ENCODE data around the gene HIKESHI. TPM values are rescaled to one million over a fixed set of nuclear protein-coding genes. Genes with fewer than 3 reads are reported as not detected.

The HIKESHI gene
- total RNA-seq, 1 experiment from 2014 or later: 53.9 TPM

GRCh38 chr11:86265194-86265593 lies 36.8 kb upstream of the HIKESHI start:
- intact Hi-C loops (cut with micrococcal nuclease): no loop called here
- TF ChIP-seq, protein P1, sequence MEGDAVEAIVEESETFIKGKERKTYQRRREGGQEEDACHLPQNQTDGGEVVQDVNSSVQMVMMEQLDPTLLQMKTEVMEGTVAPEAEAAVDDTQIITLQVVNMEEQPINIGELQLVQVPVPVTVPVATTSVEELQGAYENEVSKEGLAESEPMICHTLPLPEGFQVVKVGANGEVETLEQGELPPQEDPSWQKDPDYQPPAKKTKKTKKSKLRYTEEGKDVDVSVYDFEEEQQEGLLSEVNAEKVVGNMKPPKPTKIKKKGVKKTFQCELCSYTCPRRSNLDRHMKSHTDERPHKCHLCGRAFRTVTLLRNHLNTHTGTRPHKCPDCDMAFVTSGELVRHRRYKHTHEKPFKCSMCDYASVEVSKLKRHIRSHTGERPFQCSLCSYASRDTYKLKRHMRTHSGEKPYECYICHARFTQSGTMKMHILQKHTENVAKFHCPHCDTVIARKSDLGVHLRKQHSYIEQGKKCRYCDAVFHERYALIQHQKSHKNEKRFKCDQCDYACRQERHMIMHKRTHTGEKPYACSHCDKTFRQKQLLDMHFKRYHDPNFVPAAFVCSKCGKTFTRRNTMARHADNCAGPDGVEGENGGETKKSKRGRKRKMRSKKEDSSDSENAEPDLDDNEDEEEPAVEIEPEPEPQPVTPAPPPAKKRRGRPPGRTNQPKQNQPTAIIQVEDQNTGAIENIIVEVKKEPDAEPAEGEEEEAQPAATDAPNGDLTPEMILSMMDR (IDR thresholded peaks at IDR 0.05; ENCODE audit: unreplicated experiment): no peak
- Mint-ChIP-seq H3K4me1 (ENCODE audit: insufficient read depth, unreplicated experiment) (no peaks in the 10 kb centered on the region), H3K27ac (ENCODE audit: low read depth, unreplicated experiment) (no peak overlapping the region), H3K27me3 (ENCODE audit: insufficient read depth, unreplicated experiment) (no peaks in the 10 kb centered on the region), H3K9me3 (ENCODE audit: unreplicated experiment) (no peaks in the 10 kb centered on the region), H3K4me3 (ENCODE audit: unreplicated experiment) (no peak overlapping the region), H3K36me3 (ENCODE audit: insufficient read depth, unreplicated experiment) (peaks cover 41% of the 10 kb centered on the region)
- DNase-seq (ENCODE audit: unreplicated experiment): no peak
- ChIA-PET POLR2A (no interaction called here), CTCF (interaction anchor here (0.6 to 1.5 kb wide), 2 partner anchors 151 to 223 kb away, joined by 3 to 5 read pairs; no protein-coding TSS in a partner anchor)
- BruUV-seq (replicated peaks): no TSS peak

GRCh38 chr11:86269645-86270044 lies 32.4 kb upstream of the HIKESHI start:
- no peak overlapping the region for H3K4me3 Mint-ChIP-seq (ENCODE audit: unreplicated experiment)
- POLR2A ChIA-PET: interaction anchor here (1.2 kb wide), 1 partner anchor 24 kb away, joined by 6 read pairs; the partner anchor contains the start of gene EED
- no peaks in the 10 kb centered on the region for H3K9me3 Mint-ChIP-seq (ENCODE audit: unreplicated experiment)
- no peak overlapping the region for H3K27ac Mint-ChIP-seq (ENCODE audit: low read depth, unreplicated experiment)
- H3K27me3 Mint-ChIP-seq (ENCODE audit: insufficient read depth, unreplicated experiment): no peaks in the 10 kb centered on the region
- CTCF ChIA-PET: no interaction called here
- H3K4me1 Mint-ChIP-seq (ENCODE audit: insufficient read depth, unreplicated experiment): no peaks in the 10 kb centered on the region
- TF ChIP-seq, protein P1 (IDR thresholded peaks at IDR 0.05; ENCODE audit: unreplicated experiment): no peak
- no peak for DNase-seq (ENCODE audit: unreplicated experiment)
- H3K36me3 Mint-ChIP-seq (ENCODE audit: insufficient read depth, unreplicated experiment): peaks cover 54% of the 10 kb centered on the region
- BruUV-seq (replicated peaks): no TSS peak
- intact Hi-C loops (cut with micrococcal nuclease): no loop called here

GRCh38 chr11:86274503-86274902 lies 27.5 kb upstream of the HIKESHI start:
- Mint-ChIP-seq H3K4me3 (ENCODE audit: unreplicated experiment) (no peak overlapping the region), H3K27me3 (ENCODE audit: insufficient read depth, unreplicated experiment) (no peaks in the 10 kb centered on the region), H3K4me1 (ENCODE audit: insufficient read depth, unreplicated experiment) (no peaks in the 10 kb centered on the region), H3K36me3 (ENCODE audit: insufficient read depth, unreplicated experiment) (peaks cover 66% of the 10 kb centered on the region), H3K9me3 (ENCODE audit: unreplicated experiment) (peaks cover 5% of the 10 kb centered on the region), H3K27ac (ENCODE audit: low read depth, unreplicated experiment) (no peak overlapping the region)
- CTCF ChIA-PET: interaction anchor here (0.7 to 1.5 kb wide), 2 partner anchors 13 to 527 kb away, joined by 3 to 8 read pairs; no protein-coding TSS in a partner anchor
- POLR2A ChIA-PET: interaction anchor here (0.7 kb wide), 1 partner anchor 29 kb away, joined by 4 read pairs; no protein-coding TSS in a partner anchor
- DNase-seq (ENCODE audit: unreplicated experiment): peak; percentile 15
- TF ChIP-seq, protein P1 (IDR thresholded peaks at IDR 0.05; ENCODE audit: unreplicated experiment): no peak
- intact Hi-C loops (cut with micrococcal nuclease): no loop called here
- BruUV-seq (replicated peaks): no TSS peak

DNA sequence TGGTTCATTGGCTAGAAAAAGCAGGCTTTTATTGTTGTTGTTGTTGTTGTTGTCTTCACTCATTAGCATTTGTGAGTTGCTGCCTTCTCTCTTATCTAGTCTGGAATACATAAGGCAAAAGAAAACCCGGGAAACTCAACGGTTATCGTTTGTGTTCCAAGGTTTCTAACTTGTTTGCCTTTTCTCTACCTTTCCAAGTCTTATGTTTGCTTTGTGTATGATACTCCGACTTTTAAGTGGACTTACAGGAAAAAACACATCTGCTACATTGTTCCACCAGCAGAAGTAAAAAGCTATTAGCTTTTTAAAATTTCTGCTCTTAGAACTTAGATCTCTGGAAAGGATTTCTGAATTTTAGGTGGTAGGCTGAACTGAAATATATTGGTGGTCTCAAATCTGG lies 27.0 kb upstream of the HIKESHI start:
- Mint-ChIP-seq H3K36me3 (ENCODE audit: insufficient read depth, unreplicated experiment) (peaks cover 62% of the 10 kb centered on the region), H3K4me3 (ENCODE audit: unreplicated experiment) (no peak overlapping the region), H3K9me3 (ENCODE audit: unreplicated experiment) (peaks cover 5% of the 10 kb centered on the region), H3K4me1 (ENCODE audit: insufficient read depth, unreplicated experiment) (no peaks in the 10 kb centered on the region), H3K27me3 (ENCODE audit: insufficient read depth, unreplicated experiment) (no peaks in the 10 kb centered on the region), H3K27ac (ENCODE audit: low read depth, unreplicated experiment) (peak overlapping the region; percentile 22)
- TF ChIP-seq, protein P1 (IDR thresholded peaks at IDR 0.05; ENCODE audit: unreplicated experiment): no peak
- ChIA-PET CTCF (interaction anchor here (0.6 to 1.5 kb wide), 4 partner anchors 13 to 40 kb away, joined by 3 to 8 read pairs (median 4); no protein-coding TSS in a partner anchor), POLR2A (interaction anchor here (0.6 to 0.7 kb wide), 2 partner anchors 26 to 30 kb away, joined by 4 read pairs; no protein-coding TSS in a partner anchor)
- intact Hi-C loops (cut with micrococcal nuclease): no loop called here
- BruUV-seq (replicated peaks): no TSS peak
- no peak for DNase-seq (ENCODE audit: unreplicated experiment)

All from MCF 10A (cell line).